PC-3 (cell line): Measurements from ENCODE around the gene TULP3. TPM values are rescaled to one million over a fixed set of nuclear protein-coding genes. Genes with fewer than 3 reads are reported as not detected.

Source experiments
- ATAC-seq: fragments of 200-7000 bp; cut with Tn5 transposase; 2 replicates; pipeline ENCODE4 v1.9.1; 2020; ENCODE audit warnings: mild to moderate bottlenecking, moderate library complexity
- BruUV-seq: library from RNA; stranded (reverse); fragments of 400-500 nt; replicated peaks from 2 replicates; lab custom pipeline; 2021; lab: Mats Ljungman, UMichigan
- CTCF ChIA-PET: fragments of 300-600 bp; sonication (Branson Sonifier 250); formaldehyde crosslinking; loops from one replicate; lab custom pipeline; 2022; ENCODE audit warnings: antibody characterized with exemption; lab: Charles Lee
- POLR2A ChIA-PET: fragments of 300-600 bp; sonication (Branson Sonifier 250); formaldehyde crosslinking; loops from one replicate; lab custom pipeline; 2022; ENCODE audit warnings: antibody characterized with exemption; ENCODE audit not compliant: unreplicated experiment; lab: Charles Lee
- DNase-seq: peaks from one replicate; pipeline ENCODE4 v3.0.0-alpha.2; 2015
- H2AFZ ChIP-seq: fragments of 300-600 bp; sonication (generic); 2 replicates; pipeline ENCODE4 v1.6.0; 2016; ENCODE audit warnings: antibody characterized with exemption, low read length
- H3F3A ChIP-seq: fragments of 300-600 bp; sonication (generic); one replicate; pipeline ENCODE4 v1.6.0; 2017; ENCODE audit warnings: antibody characterized with exemption, low read length, control low read depth, mild to moderate bottlenecking; ENCODE audit not compliant: unreplicated experiment
- H3K27ac ChIP-seq: fragments of 300-600 bp; sonication (generic); 2 replicates; pipeline ENCODE4 v1.5.1; 2016; ENCODE audit warnings: mild to moderate bottlenecking, low read length
- H3K27me3 ChIP-seq: fragments of 300-600 bp; sonication (generic); 2 replicates; pipeline ENCODE4 v1.6.1; 2016; ENCODE audit warnings: low read length, mixed read lengths
- H3K36me3 ChIP-seq: fragments of 300-600 bp; sonication (generic); 2 replicates; pipeline ENCODE4 v1.6.1; 2016; ENCODE audit warnings: low read depth, mixed run types, low read length, mixed read lengths
- H3K4me1 ChIP-seq: fragments of 300-600 bp; sonication (generic); 2 replicates; pipeline ENCODE4 v1.5.1; 2016; ENCODE audit warnings: low read length; ENCODE audit not compliant: insufficient read depth
- H3K4me2 ChIP-seq: fragments of 300-600 bp; sonication (generic); 2 replicates; pipeline ENCODE4 v1.6.0; 2016; ENCODE audit warnings: low read length
- H3K4me3 ChIP-seq: fragments of 300-600 bp; sonication (generic); 2 replicates; pipeline ENCODE4 v1.5.1; 2016; ENCODE audit warnings: mild to moderate bottlenecking, low read length, mixed read lengths
- H3K79me2 ChIP-seq: fragments of 300-600 bp; sonication (generic); 2 replicates; pipeline ENCODE4 v1.6.1; 2017; ENCODE audit warnings: low read length, mixed read lengths
- H3K9ac ChIP-seq: fragments of 300-600 bp; sonication (generic); 2 replicates; pipeline ENCODE4 v1.6.0; 2016; ENCODE audit warnings: mild to moderate bottlenecking, low read length
- H3K9me2 ChIP-seq: fragments of 300-600 bp; sonication (generic); replicated peaks from 2 replicates; pipeline ENCODE4 v1.6.1; 2016; ENCODE audit warnings: mixed run types, low read length, mixed read lengths
- H3K9me3 ChIP-seq: fragments of 300-600 bp; sonication (generic); 2 replicates; pipeline ENCODE4 v1.6.1; 2016; ENCODE audit warnings: low read length, mixed read lengths
- H4K20me1 ChIP-seq: fragments of 300-600 bp; sonication (generic); 2 replicates; pipeline ENCODE4 v1.6.1; 2016; ENCODE audit warnings: low read length, mixed read lengths
- CTCF ChIP-seq: fragments of 300-600 bp; sonication (generic); conservative IDR thresholded peaks from 2 replicates; pipeline ENCODE4 v1.5.1; 2017; ENCODE audit warnings: antibody characterized with exemption, low read depth, mild to moderate bottlenecking, low read length
- EZH2 ChIP-seq: fragments of 300-600 bp; sonication (generic); IDR thresholded peaks from one replicate; pipeline ENCODE4 v1.6.1; 2017; ENCODE audit warnings: antibody characterized with exemption, mild to moderate bottlenecking, low read length; ENCODE audit not compliant: unreplicated experiment
- EZH2phosphoT487 ChIP-seq: fragments of 300-600 bp; sonication (generic); IDR thresholded peaks from 2 replicates; pipeline ENCODE4 v1.6.1; 2018; ENCODE audit warnings: mild to moderate bottlenecking, antibody characterized with exemption, low read length, borderline replicate concordance
- intact Hi-C: fragments of 100-400 bp; cut with micrococcal nuclease; formaldehyde crosslinking; loops from 2 replicates; pipeline ENCODE4 v1.9.0; 2023
- total RNA-seq: library from RNA; depleted of rRNA; stranded (reverse); fragments of >200 nt; gene quantifications from 2 replicates; pipeline ENCODE4 v1.2.3, GENCODE V29; 2014

TULP3 gene
- total RNA-seq, 1 experiment from 2014 or later: 22.6 TPM

DNA sequence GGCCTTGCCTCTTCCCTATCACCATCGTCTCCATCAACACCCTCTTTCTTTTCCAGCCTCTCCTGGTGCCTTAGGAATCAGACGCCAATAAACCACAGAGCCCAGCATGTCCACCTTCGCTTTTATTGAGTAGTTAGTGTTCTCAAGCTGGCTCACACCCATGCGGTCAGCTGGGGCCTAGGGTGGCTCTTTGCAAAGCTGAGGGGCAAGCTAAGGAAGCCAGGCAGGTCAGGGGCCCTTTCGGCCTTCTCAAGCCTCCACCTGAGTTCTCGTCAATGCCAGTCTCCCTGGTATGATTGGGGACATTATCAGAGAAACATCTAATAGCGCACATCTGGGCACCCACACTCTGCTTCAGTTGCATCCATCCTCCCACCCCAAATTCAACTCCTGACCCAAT is 33.1 kb upstream of the TULP3 start:
- ATAC-seq: no peak
- no peak for DNase-seq
- POLR2A ChIA-PET: no interaction called here
- Histone ChIP-seq H3K4me2 (no peak overlapping the region), H3K36me3 (peaks cover 24% of the 10 kb centered on the region), H3K4me3 (no peak overlapping the region), H3K9ac (no peak overlapping the region), H3K9me3 (no peaks in the 10 kb centered on the region), H3K79me2 (no peaks in the 10 kb centered on the region), H3K4me1 (no peaks in the 10 kb centered on the region), H4K20me1 (no peaks in the 10 kb centered on the region), H3K27me3 (no peaks in the 10 kb centered on the region), H3F3A (no peaks in the 10 kb centered on the region), H2AFZ (no peak overlapping the region), H3K9me2 (no peaks in the 10 kb centered on the region), H3K27ac (no peak overlapping the region)
- TF ChIP-seq CTCF (no peak), EZH2phosphoT487 (no peak), EZH2 (no peak)
- BruUV-seq: no TSS peak
- CTCF ChIA-PET: no interaction called here
- intact Hi-C loops: no loop called here

DNA sequence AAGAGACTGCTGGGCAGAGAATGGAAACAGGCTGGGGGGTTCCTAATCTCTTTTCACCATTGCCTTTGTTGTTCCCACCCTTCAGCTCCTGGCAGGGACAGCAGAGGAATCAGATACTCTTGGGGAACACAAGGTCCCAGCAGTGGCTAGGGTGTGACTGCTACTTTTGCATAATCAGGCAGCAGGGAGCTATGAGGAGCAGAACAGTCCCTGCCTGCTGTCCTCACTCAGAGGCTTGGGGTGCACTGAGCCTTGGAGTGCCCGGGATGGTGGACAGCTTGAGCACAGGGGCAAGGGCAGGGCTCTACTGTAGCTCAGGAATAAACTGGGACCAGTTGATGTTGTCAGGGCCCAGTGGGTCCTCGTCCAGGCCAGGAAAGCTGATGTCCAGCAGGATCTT is 32.4 kb upstream of the TULP3 start:
- POLR2A ChIA-PET: no interaction called here
- no peak overlapping the region for H3K9ac ChIP-seq
- H3K4me3 ChIP-seq: no peak overlapping the region
- H2AFZ ChIP-seq: no peak overlapping the region
- H3K27me3 ChIP-seq: no peaks in the 10 kb centered on the region
- intact Hi-C loops: no loop called here
- no peaks in the 10 kb centered on the region for H3K9me3 ChIP-seq
- no TSS peak for BruUV-seq
- H3K27ac ChIP-seq: no peak overlapping the region
- no peaks in the 10 kb centered on the region for H3K79me2 ChIP-seq
- H3K4me2 ChIP-seq: no peak overlapping the region
- no peaks in the 10 kb centered on the region for H3K4me1 ChIP-seq
- no peak for ATAC-seq
- H3K36me3 ChIP-seq: peaks cover 29% of the 10 kb centered on the region
- DNase-seq: no peak
- no peaks in the 10 kb centered on the region for H3F3A ChIP-seq
- CTCF ChIA-PET: no interaction called here
- H4K20me1 ChIP-seq: no peaks in the 10 kb centered on the region
- H3K9me2 ChIP-seq: no peaks in the 10 kb centered on the region
- no peak for TF ChIP-seq EZH2phosphoT487
- TF ChIP-seq CTCF: no peak
- TF ChIP-seq EZH2: no peak

DNA sequence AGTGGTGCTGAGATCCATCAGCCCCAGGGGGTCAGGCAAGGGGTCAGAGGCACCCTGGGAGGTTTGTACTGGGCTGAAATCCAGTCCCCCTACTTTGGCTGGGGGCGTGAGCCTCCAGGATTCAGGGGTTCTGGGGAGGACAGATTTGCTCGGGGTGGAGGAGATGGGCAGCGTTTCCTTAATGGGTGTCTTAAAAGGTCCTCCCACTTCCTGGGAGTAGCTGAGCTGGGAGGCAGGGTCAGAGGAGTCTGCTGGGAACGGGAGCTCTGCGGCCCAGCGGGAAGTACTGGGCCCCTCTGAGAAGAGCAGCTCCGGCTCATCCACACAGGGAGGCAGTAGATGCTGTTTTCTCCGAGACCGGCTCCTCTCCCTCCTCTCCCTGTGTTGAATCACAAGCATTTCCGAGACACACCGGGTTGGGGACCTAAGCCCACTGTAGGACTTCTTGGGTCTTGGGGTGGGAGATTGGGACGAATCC is 31.7 kb upstream of the TULP3 start:
- no peaks in the 10 kb centered on the region for H3K27me3 ChIP-seq
- no peak for ATAC-seq
- H4K20me1 ChIP-seq: no peaks in the 10 kb centered on the region
- no TSS peak for BruUV-seq
- intact Hi-C loops: no loop called here
- H3K4me1 ChIP-seq: no peaks in the 10 kb centered on the region
- DNase-seq: no peak
- no peak overlapping the region for H3K4me2 ChIP-seq
- ChIA-PET POLR2A (no interaction called here), CTCF (no interaction called here)
- TF ChIP-seq CTCF (no peak), EZH2phosphoT487 (no peak), EZH2 (no peak)
- H3F3A ChIP-seq: no peaks in the 10 kb centered on the region
- H3K9me2 ChIP-seq: no peaks in the 10 kb centered on the region
- peaks cover 31% of the 10 kb centered on the region for H3K36me3 ChIP-seq
- H3K27ac ChIP-seq: no peak overlapping the region
- H3K9ac ChIP-seq: no peak overlapping the region
- H3K79me2 ChIP-seq: no peaks in the 10 kb centered on the region
- H3K4me3 ChIP-seq: no peak overlapping the region
- no peak overlapping the region for H2AFZ ChIP-seq
- no peaks in the 10 kb centered on the region for H3K9me3 ChIP-seq
